Neutrophil (primary cell): ENCODE data around the gene FAT2.

ENCODE experiments used
- H3K27ac ChIP-seq: fragments of 200-600 bp; sonication (generic); 2 replicates; pipeline ENCODE4 v1.5.1; 2016; ENCODE audit warnings: mild to moderate bottlenecking, moderate library complexity
- H3K27me3 ChIP-seq: fragments of 200-600 bp; sonication (generic); 2 replicates; pipeline ENCODE4 v1.6.0; 2016; ENCODE audit warnings: mild to moderate bottlenecking
- H3K36me3 ChIP-seq: fragments of 200-600 bp; sonication (generic); 2 replicates; pipeline ENCODE4 v1.5.1; 2017
- H3K4me1 ChIP-seq, 2 experiments: fragments of 200-600 bp in 1 of 2; sonication (generic) in 1 of 2; 1 replicate in 1 of 2; 2 replicates in 1 of 2; pipeline versions ENCODE4 v1.5.1 to v1.6.1; 2013 to 2016; ENCODE audit warnings: low read depth in 1 of 2, low read length in 1 of 2, mild to moderate bottlenecking in 1 of 2, moderate library complexity in 1 of 2; ENCODE audit not compliant: control insufficient read depth in 1 of 2, insufficient read depth in 1 of 2
- H3K4me3 ChIP-seq, 2 experiments: fragments of 200-600 bp in 1 of 2; sonication (generic) in 1 of 2; 1 replicate in 1 of 2; 2 replicates in 1 of 2; pipeline ENCODE4 v1.5.1; 2013 to 2016; ENCODE audit warnings: low read depth in 1 of 2, low read length in 1 of 2, mild to moderate bottlenecking in 1 of 2, moderate library complexity in 1 of 2
- H3K9me3 ChIP-seq: fragments of 200-600 bp; sonication (generic); 2 replicates; pipeline ENCODE4 v1.5.1; 2016
- TF ChIP-seq, protein P1 (sequence below): fragments of 200-600 bp; sonication (generic); IDR thresholded peaks from 2 replicates; pipeline ENCODE4 v1.5.1; 2016; ENCODE audit warnings: antibody characterized with exemption

The FAT2 gene

DNA sequence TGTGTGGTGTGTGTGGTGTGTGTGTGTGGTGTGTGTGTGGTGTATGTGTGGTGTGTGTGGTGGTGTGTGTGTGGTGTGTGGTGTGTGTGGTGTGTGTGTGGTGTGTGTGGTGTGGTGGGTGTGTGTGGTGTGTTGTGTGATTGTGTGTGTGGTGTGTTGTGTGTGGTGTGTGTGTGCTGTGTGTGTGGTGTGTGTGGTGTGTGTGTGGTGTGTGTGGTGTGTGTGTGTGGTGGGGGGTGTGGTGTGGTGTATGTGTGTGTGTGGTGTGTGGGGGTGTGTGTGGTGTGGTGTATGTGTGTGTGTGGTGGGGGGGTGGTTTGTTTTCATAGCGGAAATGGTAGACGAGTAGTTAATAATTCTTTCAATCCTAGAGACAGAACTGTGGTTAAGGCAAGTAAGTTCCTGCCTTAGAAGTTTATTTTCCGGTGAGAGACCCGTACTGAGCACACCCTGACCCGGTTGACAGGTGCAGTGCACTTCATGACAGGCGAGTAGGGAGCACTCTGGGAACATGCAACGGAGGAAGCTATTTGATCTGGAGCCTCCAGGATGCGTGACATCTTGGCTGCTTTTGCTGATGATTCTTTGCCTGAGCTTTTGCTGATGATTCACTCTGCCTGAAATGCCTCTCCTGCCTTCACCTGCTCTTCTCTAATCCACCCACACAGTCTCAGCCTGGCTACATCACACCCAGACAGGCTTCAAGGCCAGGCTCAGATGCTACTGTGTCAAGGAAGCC is 21.7 kb upstream of the FAT2 start:
- no peak overlapping the region for H3K4me3 ChIP-seq
- TF ChIP-seq, protein P1, sequence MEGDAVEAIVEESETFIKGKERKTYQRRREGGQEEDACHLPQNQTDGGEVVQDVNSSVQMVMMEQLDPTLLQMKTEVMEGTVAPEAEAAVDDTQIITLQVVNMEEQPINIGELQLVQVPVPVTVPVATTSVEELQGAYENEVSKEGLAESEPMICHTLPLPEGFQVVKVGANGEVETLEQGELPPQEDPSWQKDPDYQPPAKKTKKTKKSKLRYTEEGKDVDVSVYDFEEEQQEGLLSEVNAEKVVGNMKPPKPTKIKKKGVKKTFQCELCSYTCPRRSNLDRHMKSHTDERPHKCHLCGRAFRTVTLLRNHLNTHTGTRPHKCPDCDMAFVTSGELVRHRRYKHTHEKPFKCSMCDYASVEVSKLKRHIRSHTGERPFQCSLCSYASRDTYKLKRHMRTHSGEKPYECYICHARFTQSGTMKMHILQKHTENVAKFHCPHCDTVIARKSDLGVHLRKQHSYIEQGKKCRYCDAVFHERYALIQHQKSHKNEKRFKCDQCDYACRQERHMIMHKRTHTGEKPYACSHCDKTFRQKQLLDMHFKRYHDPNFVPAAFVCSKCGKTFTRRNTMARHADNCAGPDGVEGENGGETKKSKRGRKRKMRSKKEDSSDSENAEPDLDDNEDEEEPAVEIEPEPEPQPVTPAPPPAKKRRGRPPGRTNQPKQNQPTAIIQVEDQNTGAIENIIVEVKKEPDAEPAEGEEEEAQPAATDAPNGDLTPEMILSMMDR = no peak
- H3K27me3 ChIP-seq = peaks cover 8% of the 10 kb centered on the region
- no peak overlapping the region for H3K27ac ChIP-seq
- no peaks in the 10 kb centered on the region for H3K9me3 ChIP-seq
- no peaks in the 10 kb centered on the region for H3K4me1 ChIP-seq
- no peaks in the 10 kb centered on the region for H3K36me3 ChIP-seq

- no peak overlapping the region for H3K4me3 ChIP-seq
- no peaks in the 10 kb centered on the region for H3K4me1 ChIP-seq
- H3K36me3 ChIP-seq = no peaks in the 10 kb centered on the region
- no peaks in the 10 kb centered on the region for H3K9me3 ChIP-seq
- no peak overlapping the region for H3K27ac ChIP-seq
- TF ChIP-seq, protein P1 = no peak
- H3K27me3 ChIP-seq = peaks cover 9% of the 10 kb centered on the region
These were observed 20.1 kb upstream of the FAT2 start for GRCh38 chr5:151611127-151611775.

DNA sequence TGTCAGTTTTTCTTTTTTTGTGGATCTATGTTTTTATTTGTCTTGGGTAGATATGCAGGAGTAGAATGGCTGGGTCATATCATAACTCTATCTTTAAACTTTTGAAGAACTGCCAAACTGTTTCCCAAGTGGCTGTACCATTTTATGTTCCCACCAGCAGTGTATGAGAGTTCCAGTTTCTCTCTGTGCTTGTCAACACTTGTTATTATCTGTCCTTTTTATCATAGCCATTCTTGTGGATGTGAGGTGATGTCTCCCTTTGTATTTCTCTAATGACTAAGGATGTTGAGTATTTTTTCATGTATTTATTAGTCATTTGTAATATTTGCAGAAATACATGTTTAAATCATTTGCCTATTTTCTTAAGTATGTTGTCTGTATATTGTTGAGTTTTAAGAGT is 17.4 kb upstream of the FAT2 start:
- Histone ChIP-seq H3K9me3 (no peaks in the 10 kb centered on the region), H3K4me3 (no peak overlapping the region), H3K4me1 (no peaks in the 10 kb centered on the region), H3K27ac (no peak overlapping the region), H3K36me3 (no peaks in the 10 kb centered on the region), H3K27me3 (peaks cover 24% of the 10 kb centered on the region)
- TF ChIP-seq, protein P1 = no peak

DNA sequence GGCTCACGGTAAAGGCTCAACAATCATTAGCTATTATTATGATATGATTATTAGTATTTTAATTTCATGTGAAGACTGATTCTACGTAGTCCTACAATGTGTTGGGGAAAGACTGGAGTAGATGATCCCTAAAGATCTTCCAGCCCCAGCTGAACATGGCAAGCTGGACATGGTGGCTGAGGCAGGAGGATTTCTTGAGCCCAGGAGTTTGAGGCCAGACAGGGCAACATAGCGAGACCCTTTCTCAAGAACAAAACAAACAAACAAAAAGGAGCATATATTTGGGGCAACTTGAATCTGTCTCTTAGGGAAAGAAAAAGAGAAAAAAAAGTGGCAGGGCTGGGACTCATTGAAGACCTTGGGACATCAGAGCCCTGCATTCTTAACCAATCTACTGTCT is 16.2 kb upstream of the FAT2 start:
- H3K4me1 ChIP-seq = no peaks in the 10 kb centered on the region
- no peaks in the 10 kb centered on the region for H3K9me3 ChIP-seq
- TF ChIP-seq, protein P1 = no peak
- peaks cover 17% of the 10 kb centered on the region for H3K27me3 ChIP-seq
- no peak overlapping the region for H3K4me3 ChIP-seq
- H3K27ac ChIP-seq = no peak overlapping the region
- no peaks in the 10 kb centered on the region for H3K36me3 ChIP-seq

DNA sequence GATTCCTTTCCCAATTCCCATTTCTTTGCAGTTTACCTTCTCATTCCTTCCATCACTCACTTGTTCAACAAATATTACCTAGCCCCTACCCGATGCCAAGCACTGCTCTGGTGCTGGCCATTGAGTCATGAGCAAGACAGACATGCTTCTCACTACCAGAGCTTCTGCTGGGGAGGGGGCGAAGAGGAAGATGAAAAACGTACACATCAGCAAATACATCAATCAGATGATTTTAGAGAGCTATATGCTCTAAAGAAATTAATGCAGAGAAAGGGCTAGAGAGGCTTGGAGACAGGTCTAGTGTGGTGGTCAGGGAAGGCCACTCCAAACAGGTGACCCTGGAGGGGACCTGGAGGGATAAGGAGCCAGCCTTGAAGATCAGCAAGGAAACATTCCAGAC is 14.4 kb upstream of the FAT2 start:
- H3K36me3 ChIP-seq = no peaks in the 10 kb centered on the region

More for the DNA sequence above, 14.4 kb upstream of the FAT2 start:
- Histone ChIP-seq H3K9me3 (no peaks in the 10 kb centered on the region), H3K4me3 (no peak overlapping the region), H3K27ac (no peak overlapping the region), H3K4me1 (no peaks in the 10 kb centered on the region), H3K27me3 (peaks cover 17% of the 10 kb centered on the region)
- TF ChIP-seq, protein P1 = no peak
